ENCODE measurements around the gene HPSE2.

The HPSE2 gene

DNA sequence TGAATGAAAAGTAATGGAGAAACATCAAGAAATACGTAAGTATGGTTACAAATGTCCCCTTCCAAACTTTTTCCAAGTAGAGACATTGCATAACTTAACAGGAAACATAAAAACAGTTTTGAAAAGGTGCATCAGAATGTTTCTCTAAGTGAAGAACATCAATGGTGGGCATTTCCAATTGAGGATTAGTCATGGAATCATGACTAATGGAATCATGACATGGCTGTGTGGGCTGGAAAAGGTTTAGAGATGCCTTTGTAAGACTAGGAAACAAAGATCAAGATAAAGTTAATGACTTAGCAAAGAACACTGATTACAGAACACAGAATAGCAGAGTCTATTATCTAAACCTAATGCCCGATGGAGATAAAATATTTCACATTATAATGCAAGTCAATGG, 272.0 kb downstream of the HPSE2 start:
- TF ChIP-seq CTCF (IDR thresholded peaks at IDR 0.05; ENCODE audit: low read depth, low read length), result no peak
- peak; percentile 12 for DNase-seq (ENCODE audit: low read depth, low spot score)
- no peak overlapping the region for H3K4me3 ChIP-seq (ENCODE audit: low read depth, low read length)
- in situ Hi-C loops (cut with HindIII; ENCODE audit: low sequenced_read_pairs), result no loop called here

- no peak for DNase-seq (ENCODE audit: low read depth, low spot score)
- H3K4me3 ChIP-seq (ENCODE audit: low read depth, low read length), result no peak overlapping the region
- TF ChIP-seq CTCF (IDR thresholded peaks at IDR 0.05; ENCODE audit: low read depth, low read length), result no peak
- in situ Hi-C loops (cut with HindIII; ENCODE audit: low sequenced_read_pairs), result no loop called here
Observed at GRCh38 chr10:98959379-98959778, 276.3 kb downstream of the HPSE2 start.

DNA sequence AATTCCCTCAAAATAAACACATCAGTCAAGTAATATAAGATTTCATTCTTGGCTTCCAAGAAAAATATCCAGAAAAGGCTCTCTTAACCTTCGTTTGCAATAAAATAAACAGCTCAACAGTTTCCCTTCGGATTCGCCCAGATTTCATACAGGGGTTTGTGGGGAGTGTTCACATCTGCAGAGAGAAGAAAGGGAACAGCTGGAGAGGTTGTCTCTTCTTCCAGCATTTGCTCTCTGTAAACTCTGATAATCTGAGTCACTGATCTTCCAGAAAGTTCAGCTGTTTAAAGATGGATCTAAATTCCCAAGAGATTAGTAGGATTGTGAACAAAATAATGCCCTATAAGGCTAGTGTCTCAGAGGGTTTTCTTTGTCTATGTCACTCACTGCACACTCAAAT, 277.9 kb downstream of the HPSE2 start:
- in situ Hi-C loops (cut with HindIII; ENCODE audit: low sequenced_read_pairs), result no loop called here
- no peak for DNase-seq (ENCODE audit: low read depth, low spot score)
- H3K4me3 ChIP-seq (ENCODE audit: low read depth, low read length), result no peak overlapping the region
- TF ChIP-seq CTCF (IDR thresholded peaks at IDR 0.05; ENCODE audit: low read depth, low read length), result no peak

GRCh38 chr10:98956576-98957260, 278.9 kb downstream of the HPSE2 start:
- H3K4me3 ChIP-seq (ENCODE audit: low read depth, low read length), result no peak overlapping the region
- peak; percentile 72 for DNase-seq (ENCODE audit: low read depth, low spot score)
- in situ Hi-C loops (cut with HindIII; ENCODE audit: low sequenced_read_pairs), result no loop called here
- TF ChIP-seq CTCF (IDR thresholded peaks at IDR 0.05; ENCODE audit: low read depth, low read length), result no peak

- in situ Hi-C loops (cut with HindIII; ENCODE audit: low sequenced_read_pairs), result no loop called here
- no peak for TF ChIP-seq CTCF (IDR thresholded peaks at IDR 0.05; ENCODE audit: low read depth, low read length)
Observed at GRCh38 chr10:98953251-98953650, 282.4 kb downstream of the HPSE2 start.

GRCh38 chr10:98951269-98952000, 284.2 kb downstream of the HPSE2 start:
- H3K4me3 ChIP-seq (ENCODE audit: low read depth, low read length), result no peak overlapping the region
- in situ Hi-C loops (cut with HindIII; ENCODE audit: low sequenced_read_pairs), result no loop called here
- no peak for DNase-seq (ENCODE audit: low read depth, low spot score)
- no peak for TF ChIP-seq CTCF (IDR thresholded peaks at IDR 0.05; ENCODE audit: low read depth, low read length)

More at GRCh38 chr10:98953251-98953650, 282.4 kb downstream of the HPSE2 start:
- H3K4me3 ChIP-seq (ENCODE audit: low read depth, low read length), result no peak overlapping the region
- DNase-seq (ENCODE audit: low read depth, low spot score), result no peak
